Measurements from ENCODE around the gene RAD50.

DNA sequence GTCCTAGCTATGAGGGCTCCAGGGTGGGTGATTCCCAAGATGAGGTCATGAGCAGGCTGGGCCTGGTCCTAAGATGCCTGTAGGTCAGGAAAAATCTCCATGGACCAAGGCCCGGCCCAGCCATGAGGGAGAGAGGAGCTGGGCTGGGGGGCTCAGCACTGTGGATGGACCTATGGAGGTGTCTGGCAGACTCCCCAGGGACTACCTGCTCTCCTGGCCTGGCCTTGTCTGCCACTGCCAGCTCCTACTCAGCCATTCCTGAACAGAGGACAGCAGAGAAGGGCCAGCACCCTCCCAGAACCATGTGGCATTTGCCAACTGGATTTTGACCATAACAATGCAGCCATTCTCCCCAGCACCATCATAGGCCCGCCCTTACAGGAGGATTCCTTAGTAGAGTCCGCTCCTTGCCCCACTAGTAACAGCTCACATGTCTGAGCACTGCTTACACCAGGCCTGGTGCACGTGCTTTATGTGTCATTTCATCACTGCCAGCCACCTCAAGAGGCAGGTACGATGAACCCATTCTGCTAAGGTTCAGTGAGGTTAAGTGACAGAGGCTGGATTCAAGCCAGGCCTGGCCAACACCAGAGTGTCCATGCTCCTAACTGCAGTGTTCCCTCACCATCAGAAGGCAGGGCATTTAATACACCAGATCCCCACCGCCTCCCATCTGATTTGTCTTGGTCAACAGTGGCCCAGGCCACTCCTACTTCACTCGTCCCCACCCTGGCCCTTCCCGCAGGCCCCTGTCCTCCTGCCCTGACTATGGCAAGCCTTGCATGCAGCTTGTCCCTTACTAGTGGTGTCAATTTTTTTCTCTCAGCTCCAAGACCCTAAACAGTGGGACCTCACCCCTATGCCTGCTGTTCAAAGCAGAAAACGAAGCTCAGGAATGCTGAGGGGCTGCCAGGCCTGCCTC lies 101.9 kb downstream of the RAD50 start:
- TF ChIP-seq, protein P1, sequence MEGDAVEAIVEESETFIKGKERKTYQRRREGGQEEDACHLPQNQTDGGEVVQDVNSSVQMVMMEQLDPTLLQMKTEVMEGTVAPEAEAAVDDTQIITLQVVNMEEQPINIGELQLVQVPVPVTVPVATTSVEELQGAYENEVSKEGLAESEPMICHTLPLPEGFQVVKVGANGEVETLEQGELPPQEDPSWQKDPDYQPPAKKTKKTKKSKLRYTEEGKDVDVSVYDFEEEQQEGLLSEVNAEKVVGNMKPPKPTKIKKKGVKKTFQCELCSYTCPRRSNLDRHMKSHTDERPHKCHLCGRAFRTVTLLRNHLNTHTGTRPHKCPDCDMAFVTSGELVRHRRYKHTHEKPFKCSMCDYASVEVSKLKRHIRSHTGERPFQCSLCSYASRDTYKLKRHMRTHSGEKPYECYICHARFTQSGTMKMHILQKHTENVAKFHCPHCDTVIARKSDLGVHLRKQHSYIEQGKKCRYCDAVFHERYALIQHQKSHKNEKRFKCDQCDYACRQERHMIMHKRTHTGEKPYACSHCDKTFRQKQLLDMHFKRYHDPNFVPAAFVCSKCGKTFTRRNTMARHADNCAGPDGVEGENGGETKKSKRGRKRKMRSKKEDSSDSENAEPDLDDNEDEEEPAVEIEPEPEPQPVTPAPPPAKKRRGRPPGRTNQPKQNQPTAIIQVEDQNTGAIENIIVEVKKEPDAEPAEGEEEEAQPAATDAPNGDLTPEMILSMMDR (IDR thresholded peaks at IDR 0.05): no peak
- TF ChIP-seq POLR2A (IDR thresholded peaks at IDR 0.05; ENCODE audit: low read depth): no peak
- TF ChIP-seq POLR2AphosphoS5 (IDR thresholded peaks at IDR 0.05): no peak

Data from esophagus muscularis mucosa (tissue), 3 donors.